ENCODE data around the gene THAP7.

The THAP7 gene

GRCh38 chr22:20992456-20993303, 9.2 kb downstream of the THAP7 start:
- no peak for DNase-seq

- DNase-seq: no peak
These were observed 9.9 kb downstream of the THAP7 start for GRCh38 chr22:20992056-20992442.

DNA sequence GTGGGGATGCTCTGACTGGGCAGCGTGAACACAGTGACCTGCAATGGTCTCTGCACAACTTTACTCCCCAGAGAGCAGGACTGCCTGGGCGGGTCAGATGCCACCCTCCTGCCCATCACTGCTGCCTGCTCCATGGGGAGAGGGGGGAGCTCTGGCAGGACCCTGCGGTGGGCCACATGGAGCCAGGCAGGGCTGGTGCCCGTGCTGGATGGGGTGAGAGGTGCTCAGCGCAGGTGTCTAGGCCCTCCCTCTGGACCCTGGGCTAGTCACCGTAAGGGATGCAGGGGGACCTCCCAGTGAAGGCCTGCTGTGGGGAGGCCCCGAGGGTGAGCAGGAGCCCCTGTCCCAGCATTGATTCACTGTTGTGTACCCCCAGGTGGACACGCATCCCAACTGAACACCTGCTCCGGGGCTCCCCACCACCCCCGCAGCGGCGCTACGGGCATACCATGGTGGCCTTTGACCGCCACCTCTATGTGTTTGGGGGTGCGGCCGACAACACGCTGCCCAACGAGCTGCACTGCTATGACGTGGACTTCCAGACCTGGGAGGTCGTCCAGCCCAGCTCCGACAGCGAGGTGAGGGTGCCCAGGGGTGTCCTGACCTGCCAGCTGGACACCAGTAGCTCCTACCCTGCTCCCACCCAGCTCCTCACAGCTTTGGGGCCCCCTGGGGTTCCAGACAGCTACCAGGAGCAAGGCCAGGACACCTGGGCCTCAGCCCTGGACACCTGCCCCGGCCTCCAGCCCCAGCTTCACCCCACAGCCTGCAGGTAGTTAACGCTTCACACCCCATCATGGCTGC, 10.5 kb downstream of the THAP7 start:
- DNase-seq: no peak

GRCh38 chr22:20990184-20991180, 11.4 kb downstream of the THAP7 start:
- no peak for DNase-seq

GRCh38 chr22:20989323-20990138, 12.4 kb downstream of the THAP7 start:
- no peak for DNase-seq

- DNase-seq: no peak
These were observed 13.2 kb downstream of the THAP7 start for GRCh38 chr22:20988573-20989322.

- no peak for DNase-seq
These were observed 14.5 kb downstream of the THAP7 start for GRCh38 chr22:20987375-20987774.

DNA sequence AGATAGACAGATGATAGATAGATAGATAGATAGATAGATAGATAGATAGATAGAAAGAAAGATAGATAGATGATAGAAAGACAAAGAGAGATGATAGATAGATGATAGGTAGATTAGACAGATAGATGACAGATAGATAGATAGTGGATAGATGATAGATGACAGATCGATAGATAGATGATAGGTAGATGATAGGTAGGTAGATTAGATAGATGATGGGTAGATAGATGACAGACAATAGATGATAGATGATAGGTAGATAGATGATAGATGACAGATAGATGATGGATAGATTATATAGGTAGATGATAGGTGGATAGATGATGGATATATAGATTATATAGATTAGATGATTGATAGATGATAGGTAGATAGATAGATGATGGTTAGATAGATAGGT, 15.6 kb downstream of the THAP7 start:
- DNase-seq: no peak

GRCh38 chr22:20985720-20986119, 16.2 kb downstream of the THAP7 start:
- DNase-seq: no peak

DNA sequence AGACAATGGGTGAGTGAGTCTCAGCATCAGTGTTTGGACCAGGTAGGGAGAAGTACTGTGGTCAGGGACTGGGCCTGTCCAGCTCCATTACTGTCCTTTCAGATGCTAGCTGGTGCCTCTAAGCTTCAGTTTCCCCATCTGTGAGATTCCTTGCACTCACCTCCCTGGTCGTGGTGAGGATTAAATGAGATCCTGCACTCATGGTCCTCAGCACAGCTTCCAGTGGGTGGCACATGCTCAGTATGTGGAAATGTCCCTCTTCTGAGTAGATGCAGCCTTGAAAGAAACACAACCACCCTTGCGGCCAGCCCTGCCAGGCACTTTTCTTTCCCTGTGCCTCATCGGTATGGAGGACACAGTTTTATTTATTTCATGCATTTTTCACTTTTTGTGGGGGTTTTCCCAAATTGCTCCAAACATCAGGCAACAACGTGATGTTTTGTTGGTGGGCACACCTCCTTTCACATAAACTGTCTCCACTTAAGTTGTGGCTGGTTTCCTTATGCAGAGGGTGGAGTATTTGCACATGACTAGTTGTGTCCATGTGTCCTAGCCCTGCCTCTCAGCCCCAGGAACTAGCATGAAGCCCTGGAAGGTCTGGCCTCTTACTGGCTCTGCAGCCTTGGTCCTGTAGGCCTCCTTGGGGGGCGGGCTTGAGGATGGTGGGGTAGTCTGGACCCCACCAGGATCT, 18.7 kb downstream of the THAP7 start:
- DNase-seq: no peak

DNA sequence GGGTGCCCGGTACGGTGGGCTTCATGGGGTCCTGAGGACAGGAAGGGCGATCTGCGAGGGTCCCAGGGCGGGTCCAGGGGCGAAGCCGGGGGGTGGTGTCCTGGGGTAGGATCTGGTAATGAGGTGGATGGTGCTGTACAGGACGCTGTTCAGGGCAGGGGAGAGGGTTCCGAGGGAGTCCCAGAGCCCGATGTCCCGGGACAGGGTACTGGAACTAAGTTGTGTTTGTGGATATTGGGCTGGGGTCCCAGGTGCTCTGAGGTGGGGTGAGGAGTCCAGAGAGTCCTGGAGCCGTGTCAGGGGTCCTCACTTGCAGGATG, 19.4 kb downstream of the THAP7 start:
- no peak for DNase-seq

GRCh38 chr22:20981787-20982562, 19.9 kb downstream of the THAP7 start, which contains the start of gene LZTR1:
Gene LZTR1 (plus strand): TSS chr22:20982297. CDS start chr22:20982372, 75 bp downstream.
- peak; percentile 42 for DNase-seq

DNA sequence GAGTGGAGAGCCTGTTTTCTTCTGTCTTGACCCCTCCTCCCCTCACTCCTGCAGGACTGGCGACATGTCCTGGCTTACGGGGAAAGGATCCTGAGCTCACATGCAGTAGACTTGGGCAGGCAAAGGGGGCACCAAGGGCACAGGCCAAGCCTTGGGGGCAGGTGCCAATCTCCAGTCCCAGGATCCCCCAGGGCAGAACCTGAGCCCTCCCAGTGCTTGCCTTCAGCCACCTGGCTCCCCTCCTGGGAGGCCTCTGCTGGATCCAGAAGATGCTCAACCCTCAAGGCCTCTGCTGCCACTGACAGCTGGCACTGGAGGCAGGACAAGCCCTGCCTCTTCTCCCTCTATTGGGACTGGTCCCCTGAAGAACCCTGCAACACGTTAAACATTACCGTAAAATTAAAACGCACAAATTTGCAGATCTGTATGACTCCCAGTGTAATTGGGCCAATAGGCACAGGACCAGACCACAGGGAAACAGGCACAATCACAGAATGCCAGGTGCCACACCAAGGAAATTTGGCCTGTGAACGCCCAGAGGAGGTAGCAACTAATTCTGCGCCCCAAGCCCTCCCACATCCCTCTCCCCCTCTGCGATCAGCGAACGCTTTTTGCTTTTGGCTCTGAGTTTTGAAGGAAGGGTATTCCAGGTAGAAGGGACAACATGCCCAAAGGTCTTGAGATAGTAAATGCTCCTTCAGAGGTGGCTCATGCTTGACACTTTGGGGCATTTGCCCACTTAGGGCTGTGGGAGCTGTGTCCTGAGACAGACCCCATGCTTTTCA, 20.8 kb downstream of the THAP7 start:
- no peak for DNase-seq

DNA sequence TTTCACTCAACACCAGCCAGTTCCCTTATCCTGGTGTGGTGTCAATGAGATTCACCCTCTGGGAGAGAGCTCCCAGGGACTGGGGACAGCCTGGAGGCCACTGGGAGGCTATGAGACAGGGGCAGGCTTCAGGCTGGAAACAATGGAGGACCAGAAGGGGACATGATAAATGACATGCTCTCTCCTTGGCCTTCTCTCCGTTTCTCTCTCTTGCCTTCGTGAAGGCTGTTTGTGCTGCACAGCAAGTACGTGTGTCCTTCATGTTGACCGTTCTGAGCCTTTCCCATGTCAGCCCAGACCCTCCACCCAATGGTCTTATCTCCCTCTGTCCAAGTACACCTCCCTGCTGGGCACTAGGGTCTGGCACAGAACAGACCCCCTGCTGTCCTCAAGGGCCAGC, 21.4 kb downstream of the THAP7 start:
- DNase-seq: no peak

GRCh38 chr22:20979940-20980453, 21.9 kb downstream of the THAP7 start:
- DNase-seq: no peak

DNA sequence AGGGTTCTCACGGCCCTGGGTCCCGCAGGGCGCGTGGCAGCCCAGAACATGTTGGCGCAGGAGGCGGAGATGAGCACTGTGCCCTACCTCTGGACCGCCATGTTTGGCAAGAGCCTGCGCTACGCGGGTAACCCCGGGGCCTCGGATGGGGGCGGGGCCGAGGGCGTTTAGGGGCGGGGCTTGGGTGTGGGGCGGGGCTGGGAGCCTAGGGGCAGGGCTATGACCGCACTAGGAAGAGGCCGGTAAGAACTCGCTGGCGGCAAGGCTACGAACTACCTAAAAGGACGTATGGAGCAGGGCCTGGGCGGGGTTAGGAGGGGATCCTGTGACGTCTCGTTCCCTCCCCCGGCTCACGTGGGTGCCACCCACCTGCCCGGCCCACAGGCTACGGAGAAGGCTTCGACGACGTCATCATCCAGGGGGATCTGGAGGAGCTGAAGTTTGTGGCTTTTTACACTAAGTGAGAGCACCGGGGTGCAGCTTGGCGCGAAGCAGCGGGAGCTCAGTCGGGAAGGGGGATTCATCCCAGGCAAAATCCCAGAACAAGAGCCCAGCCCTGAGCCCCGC, 22.6 kb downstream of the THAP7 start:
- no peak for DNase-seq

GRCh38 chr22:20978419-20978818, 23.5 kb downstream of the THAP7 start:
- DNase-seq: no peak

- DNase-seq: no peak
These were observed 24.3 kb downstream of the THAP7 start for GRCh38 chr22:20977516-20978170.

Measured in NCI-H510A treated with DMSO at 0.1 percent for 48 hours (cell line).